HEK293 (cell line): ENCODE measurements around the gene LAMA5.
A peak's percentile ranks its signal among the peaks of the same experiment; 100 is the strongest.

Experiments used
- BCL11A ChIP-seq: fragments of 450-650 bp; formaldehyde crosslinking; IDR thresholded peaks from 2 replicates; pipeline ENCODE4 v1.5.1; 2016; ENCODE audit warnings: low read depth, missing biosample characterization, missing genetic modification characterization
- BCL11B ChIP-seq: fragments of 450-650 bp; formaldehyde crosslinking; IDR thresholded peaks from 2 replicates; pipeline ENCODE4 v1.5.1; 2016; ENCODE audit warnings: low read depth, missing biosample characterization, missing genetic modification characterization
- GLI2 ChIP-seq: fragments of 450-650 bp; formaldehyde crosslinking; IDR thresholded peaks from 2 replicates; pipeline ENCODE4; 2017; ENCODE audit warnings: missing biosample characterization, missing genetic modification characterization, low read depth, borderline replicate concordance
- GLIS1 ChIP-seq: fragments of 450-650 bp; formaldehyde crosslinking; IDR thresholded peaks from 2 replicates; pipeline ENCODE4 v1.5.1; 2016; ENCODE audit warnings: missing biosample characterization, missing genetic modification characterization
- SCRT1 ChIP-seq: fragments of 450-650 bp; formaldehyde crosslinking; IDR thresholded peaks from 2 replicates; pipeline ENCODE4 v1.5.1; 2016; ENCODE audit warnings: missing biosample characterization, missing genetic modification characterization, borderline replicate concordance
- SETDB1 ChIP-seq: IDR thresholded peaks from one replicate; pipeline ENCODE4 v1.6.1; 2017; ENCODE audit warnings: mild to moderate bottlenecking, low read length, moderate library complexity, mixed read lengths; ENCODE audit not compliant: insufficient read length
- TCF7L2 ChIP-seq: IDR thresholded peaks from 2 replicates; pipeline ENCODE4 v1.6.1; 2011; ENCODE audit warnings: low read depth, mild to moderate bottlenecking, inconsistent platforms, low read length, moderate library complexity, borderline replicate concordance
- ZBTB8A ChIP-seq: fragments of 450-650 bp; formaldehyde crosslinking; IDR thresholded peaks from 2 replicates; pipeline ENCODE4 v1.5.1; 2016; ENCODE audit warnings: missing biosample characterization, missing genetic modification characterization
- ZFP3 ChIP-seq: fragments of 450-650 bp; formaldehyde crosslinking; IDR thresholded peaks from 2 replicates; pipeline ENCODE4 v1.5.1; 2016; ENCODE audit warnings: low read depth, missing biosample characterization, missing genetic modification characterization
- ZFP69B ChIP-seq: fragments of 450-650 bp; formaldehyde crosslinking; IDR thresholded peaks from 2 replicates; pipeline ENCODE4 v1.5.1; 2016; ENCODE audit warnings: missing biosample characterization, missing genetic modification characterization
- ZNF112 ChIP-seq: fragments of 450-650 bp; formaldehyde crosslinking; IDR thresholded peaks from 2 replicates; pipeline ENCODE4 v1.5.0; 2017; ENCODE audit warnings: missing biosample characterization, missing genetic modification characterization
- ZNF114 ChIP-seq: fragments of 450-650 bp; formaldehyde crosslinking; IDR thresholded peaks from 2 replicates; pipeline ENCODE4 v1.5.0; 2017; ENCODE audit warnings: missing biosample characterization, missing genetic modification characterization
- ZNF157 ChIP-seq: fragments of 450-650 bp; formaldehyde crosslinking; IDR thresholded peaks from 2 replicates; pipeline ENCODE4 v1.5.1; 2016; ENCODE audit warnings: missing biosample characterization, missing genetic modification characterization
- ZNF202 ChIP-seq: fragments of 450-650 bp; formaldehyde crosslinking; IDR thresholded peaks from 2 replicates; pipeline ENCODE4 v1.5.1; 2016; ENCODE audit warnings: missing biosample characterization, missing genetic modification characterization, borderline replicate concordance
- ZNF292 ChIP-seq: fragments of 450-650 bp; formaldehyde crosslinking; IDR thresholded peaks from 2 replicates; pipeline ENCODE4 v1.5.1; 2016; ENCODE audit warnings: low read depth, missing biosample characterization, missing genetic modification characterization, borderline replicate concordance
- ZNF473 ChIP-seq: fragments of 450-650 bp; formaldehyde crosslinking; IDR thresholded peaks from 2 replicates; pipeline ENCODE4 v1.5.1; 2017; ENCODE audit warnings: missing biosample characterization, missing genetic modification characterization
- ZNF510 ChIP-seq: fragments of 450-650 bp; formaldehyde crosslinking; IDR thresholded peaks from 2 replicates; pipeline ENCODE4 v1.5.1; 2018; ENCODE audit warnings: mild to moderate bottlenecking, missing genetic modification characterization, missing biosample characterization; ENCODE audit not compliant: insufficient replicate concordance
- ZNF585B ChIP-seq: fragments of 450-650 bp; formaldehyde crosslinking; IDR thresholded peaks from 2 replicates; pipeline ENCODE4 v1.5.1; 2016; ENCODE audit warnings: missing biosample characterization, missing genetic modification characterization
- ZNF629 ChIP-seq: fragments of 450-650 bp; formaldehyde crosslinking; IDR thresholded peaks from 2 replicates; pipeline ENCODE4 v1.5.1; 2017; ENCODE audit warnings: missing biosample characterization, missing genetic modification characterization
- ZNF792 ChIP-seq: fragments of 450-650 bp; formaldehyde crosslinking; IDR thresholded peaks from 2 replicates; pipeline ENCODE4 v1.5.1; 2016; ENCODE audit warnings: missing biosample characterization, missing genetic modification characterization
- ZNF830 ChIP-seq: fragments of 450-650 bp; IDR thresholded peaks from 2 replicates; pipeline ENCODE4 v1.5.0; 2018; ENCODE audit warnings: missing biosample characterization, missing genetic modification characterization, low read depth, mild to moderate bottlenecking, moderate library complexity
- ZSCAN30 ChIP-seq: fragments of 450-650 bp; IDR thresholded peaks from 2 replicates; pipeline ENCODE4 v1.5.1; 2018; ENCODE audit warnings: missing biosample characterization, mild to moderate bottlenecking, missing genetic modification characterization, moderate library complexity
- TF ChIP-seq, protein P1 (sequence below): fragments of 450-650 bp; formaldehyde crosslinking; IDR thresholded peaks from 2 replicates; pipeline ENCODE4 v1.5.1; 2016; ENCODE audit warnings: missing biosample characterization, missing genetic modification characterization, low read depth
- TF ChIP-seq, protein P2 (sequence below): fragments of 450-650 bp; formaldehyde crosslinking; IDR thresholded peaks from 2 replicates; pipeline ENCODE4 v1.5.1; 2016; ENCODE audit warnings: missing biosample characterization, missing genetic modification characterization
- TF ChIP-seq, protein P3 (sequence below): fragments of 450-650 bp; formaldehyde crosslinking; IDR thresholded peaks from 2 replicates; pipeline ENCODE4 v1.5.1; 2016; ENCODE audit warnings: missing biosample characterization, missing genetic modification characterization, borderline replicate concordance
- TF ChIP-seq, protein P4 (sequence below): fragments of 450-650 bp; formaldehyde crosslinking; IDR thresholded peaks from 2 replicates; pipeline ENCODE4 v1.5.1; 2016; ENCODE audit warnings: missing biosample characterization, missing genetic modification characterization, low read depth
- TF ChIP-seq, protein P5 (sequence below): fragments of 450-650 bp; formaldehyde crosslinking; IDR thresholded peaks from 2 replicates; pipeline ENCODE4 v1.5.1; 2017; ENCODE audit warnings: missing biosample characterization, missing genetic modification characterization

LAMA5 gene

DNA sequence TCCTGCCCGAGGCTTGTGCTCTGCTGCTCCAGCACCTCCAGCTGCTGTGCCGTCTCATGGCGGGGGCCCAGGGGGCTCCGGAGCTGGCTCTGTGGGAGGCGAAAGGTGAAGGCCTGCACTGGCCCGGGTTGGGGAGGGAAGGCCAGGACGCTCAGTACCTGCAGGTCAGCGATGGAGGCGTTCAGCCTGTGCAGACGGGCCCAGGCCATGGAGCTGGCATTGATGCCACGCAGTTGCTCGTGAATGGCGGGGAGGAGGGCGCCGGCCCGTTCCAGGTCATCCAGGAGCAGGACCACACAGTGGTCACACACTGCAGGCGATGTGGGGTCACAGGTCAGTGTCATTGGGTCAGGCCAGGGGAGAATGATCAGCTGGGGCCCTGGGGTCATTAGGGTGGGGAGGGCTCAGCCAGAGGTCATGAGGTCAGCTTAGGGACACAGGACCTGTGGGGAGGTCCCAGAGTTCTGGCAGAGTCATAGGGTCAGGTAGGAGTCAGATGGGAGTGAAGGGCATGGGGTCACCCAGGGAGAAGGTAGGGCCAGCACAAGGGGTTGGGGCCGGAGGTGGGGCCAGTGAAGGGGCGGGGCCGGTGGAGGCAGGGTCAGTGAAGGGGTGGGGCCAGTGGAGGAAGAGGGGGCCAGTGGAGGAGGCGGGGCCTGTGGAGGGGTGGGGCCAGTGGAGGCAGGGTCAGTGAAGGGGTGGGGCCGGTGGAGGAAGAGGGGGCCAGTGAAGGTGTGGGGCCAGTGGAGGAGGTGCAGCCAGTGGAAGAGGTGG lies 46.3 kb downstream of the LAMA5 start (continued):
- TF ChIP-seq, protein P1, sequence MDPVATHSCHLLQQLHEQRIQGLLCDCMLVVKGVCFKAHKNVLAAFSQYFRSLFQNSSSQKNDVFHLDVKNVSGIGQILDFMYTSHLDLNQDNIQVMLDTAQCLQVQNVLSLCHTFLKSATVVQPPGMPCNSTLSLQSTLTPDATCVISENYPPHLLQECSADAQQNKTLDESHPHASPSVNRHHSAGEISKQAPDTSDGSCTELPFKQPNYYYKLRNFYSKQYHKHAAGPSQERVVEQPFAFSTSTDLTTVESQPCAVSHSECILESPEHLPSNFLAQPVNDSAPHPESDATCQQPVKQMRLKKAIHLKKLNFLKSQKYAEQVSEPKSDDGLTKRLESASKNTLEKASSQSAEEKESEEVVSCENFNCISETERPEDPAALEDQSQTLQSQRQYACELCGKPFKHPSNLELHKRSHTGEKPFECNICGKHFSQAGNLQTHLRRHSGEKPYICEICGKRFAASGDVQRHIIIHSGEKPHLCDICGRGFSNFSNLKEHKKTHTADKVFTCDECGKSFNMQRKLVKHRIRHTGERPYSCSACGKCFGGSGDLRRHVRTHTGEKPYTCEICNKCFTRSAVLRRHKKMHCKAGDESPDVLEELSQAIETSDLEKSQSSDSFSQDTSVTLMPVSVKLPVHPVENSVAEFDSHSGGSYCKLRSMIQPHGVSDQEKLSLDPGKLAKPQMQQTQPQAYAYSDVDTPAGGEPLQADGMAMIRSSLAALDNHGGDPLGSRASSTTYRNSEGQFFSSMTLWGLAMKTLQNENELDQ (tag by site-specific recombination): no peak
- TF ChIP-seq ZNF112 (tag by site-specific recombination) (no peak), ZNF157 (no peak), SCRT1 (tag by site-specific recombination) (no peak), GLI2 (tag by site-specific recombination) (no peak), SETDB1 (no peak), ZNF114 (tag by site-specific recombination) (no peak), ZNF585B (tag by site-specific recombination) (no peak), ZNF629 (tag by site-specific recombination) (no peak), BCL11B (tag by site-specific recombination) (peak; percentile 92), ZNF830 (no peak), ZNF510 (tag by site-specific recombination) (no peak), BCL11A (peak; percentile 98), GLIS1 (0 out of 2 replicates have a peak, but pooled peaks have one; percentile 37), ZNF792 (tag by site-specific recombination) (no peak), ZFP3 (tag by site-specific recombination) (no peak), ZSCAN30 (no peak), ZNF473 (tag by site-specific recombination) (no peak), ZNF202 (tag by site-specific recombination) (no peak), ZBTB8A (tag by site-specific recombination) (no peak), ZNF292 (tag by site-specific recombination) (no peak), ZFP69B (tag by site-specific recombination) (no peak), TCF7L2 (no peak)
- TF ChIP-seq, protein P2, sequence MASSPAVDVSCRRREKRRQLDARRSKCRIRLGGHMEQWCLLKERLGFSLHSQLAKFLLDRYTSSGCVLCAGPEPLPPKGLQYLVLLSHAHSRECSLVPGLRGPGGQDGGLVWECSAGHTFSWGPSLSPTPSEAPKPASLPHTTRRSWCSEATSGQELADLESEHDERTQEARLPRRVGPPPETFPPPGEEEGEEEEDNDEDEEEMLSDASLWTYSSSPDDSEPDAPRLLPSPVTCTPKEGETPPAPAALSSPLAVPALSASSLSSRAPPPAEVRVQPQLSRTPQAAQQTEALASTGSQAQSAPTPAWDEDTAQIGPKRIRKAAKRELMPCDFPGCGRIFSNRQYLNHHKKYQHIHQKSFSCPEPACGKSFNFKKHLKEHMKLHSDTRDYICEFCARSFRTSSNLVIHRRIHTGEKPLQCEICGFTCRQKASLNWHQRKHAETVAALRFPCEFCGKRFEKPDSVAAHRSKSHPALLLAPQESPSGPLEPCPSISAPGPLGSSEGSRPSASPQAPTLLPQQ (tag by site-specific recombination): no peak
- TF ChIP-seq, protein P3, sequence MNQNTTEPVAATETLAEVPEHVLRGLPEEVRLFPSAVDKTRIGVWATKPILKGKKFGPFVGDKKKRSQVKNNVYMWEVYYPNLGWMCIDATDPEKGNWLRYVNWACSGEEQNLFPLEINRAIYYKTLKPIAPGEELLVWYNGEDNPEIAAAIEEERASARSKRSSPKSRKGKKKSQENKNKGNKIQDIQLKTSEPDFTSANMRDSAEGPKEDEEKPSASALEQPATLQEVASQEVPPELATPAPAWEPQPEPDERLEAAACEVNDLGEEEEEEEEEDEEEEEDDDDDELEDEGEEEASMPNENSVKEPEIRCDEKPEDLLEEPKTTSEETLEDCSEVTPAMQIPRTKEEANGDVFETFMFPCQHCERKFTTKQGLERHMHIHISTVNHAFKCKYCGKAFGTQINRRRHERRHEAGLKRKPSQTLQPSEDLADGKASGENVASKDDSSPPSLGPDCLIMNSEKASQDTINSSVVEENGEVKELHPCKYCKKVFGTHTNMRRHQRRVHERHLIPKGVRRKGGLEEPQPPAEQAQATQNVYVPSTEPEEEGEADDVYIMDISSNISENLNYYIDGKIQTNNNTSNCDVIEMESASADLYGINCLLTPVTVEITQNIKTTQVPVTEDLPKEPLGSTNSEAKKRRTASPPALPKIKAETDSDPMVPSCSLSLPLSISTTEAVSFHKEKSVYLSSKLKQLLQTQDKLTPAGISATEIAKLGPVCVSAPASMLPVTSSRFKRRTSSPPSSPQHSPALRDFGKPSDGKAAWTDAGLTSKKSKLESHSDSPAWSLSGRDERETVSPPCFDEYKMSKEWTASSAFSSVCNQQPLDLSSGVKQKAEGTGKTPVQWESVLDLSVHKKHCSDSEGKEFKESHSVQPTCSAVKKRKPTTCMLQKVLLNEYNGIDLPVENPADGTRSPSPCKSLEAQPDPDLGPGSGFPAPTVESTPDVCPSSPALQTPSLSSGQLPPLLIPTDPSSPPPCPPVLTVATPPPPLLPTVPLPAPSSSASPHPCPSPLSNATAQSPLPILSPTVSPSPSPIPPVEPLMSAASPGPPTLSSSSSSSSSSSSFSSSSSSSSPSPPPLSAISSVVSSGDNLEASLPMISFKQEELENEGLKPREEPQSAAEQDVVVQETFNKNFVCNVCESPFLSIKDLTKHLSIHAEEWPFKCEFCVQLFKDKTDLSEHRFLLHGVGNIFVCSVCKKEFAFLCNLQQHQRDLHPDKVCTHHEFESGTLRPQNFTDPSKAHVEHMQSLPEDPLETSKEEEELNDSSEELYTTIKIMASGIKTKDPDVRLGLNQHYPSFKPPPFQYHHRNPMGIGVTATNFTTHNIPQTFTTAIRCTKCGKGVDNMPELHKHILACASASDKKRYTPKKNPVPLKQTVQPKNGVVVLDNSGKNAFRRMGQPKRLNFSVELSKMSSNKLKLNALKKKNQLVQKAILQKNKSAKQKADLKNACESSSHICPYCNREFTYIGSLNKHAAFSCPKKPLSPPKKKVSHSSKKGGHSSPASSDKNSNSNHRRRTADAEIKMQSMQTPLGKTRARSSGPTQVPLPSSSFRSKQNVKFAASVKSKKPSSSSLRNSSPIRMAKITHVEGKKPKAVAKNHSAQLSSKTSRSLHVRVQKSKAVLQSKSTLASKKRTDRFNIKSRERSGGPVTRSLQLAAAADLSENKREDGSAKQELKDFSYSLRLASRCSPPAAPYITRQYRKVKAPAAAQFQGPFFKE (tag by site-specific recombination): no peak
- TF ChIP-seq, protein P4, sequence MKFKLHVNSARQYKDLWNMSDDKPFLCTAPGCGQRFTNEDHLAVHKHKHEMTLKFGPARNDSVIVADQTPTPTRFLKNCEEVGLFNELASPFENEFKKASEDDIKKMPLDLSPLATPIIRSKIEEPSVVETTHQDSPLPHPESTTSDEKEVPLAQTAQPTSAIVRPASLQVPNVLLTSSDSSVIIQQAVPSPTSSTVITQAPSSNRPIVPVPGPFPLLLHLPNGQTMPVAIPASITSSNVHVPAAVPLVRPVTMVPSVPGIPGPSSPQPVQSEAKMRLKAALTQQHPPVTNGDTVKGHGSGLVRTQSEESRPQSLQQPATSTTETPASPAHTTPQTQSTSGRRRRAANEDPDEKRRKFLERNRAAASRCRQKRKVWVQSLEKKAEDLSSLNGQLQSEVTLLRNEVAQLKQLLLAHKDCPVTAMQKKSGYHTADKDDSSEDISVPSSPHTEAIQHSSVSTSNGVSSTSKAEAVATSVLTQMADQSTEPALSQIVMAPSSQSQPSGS (tag by site-specific recombination): no peak
- TF ChIP-seq, protein P5, sequence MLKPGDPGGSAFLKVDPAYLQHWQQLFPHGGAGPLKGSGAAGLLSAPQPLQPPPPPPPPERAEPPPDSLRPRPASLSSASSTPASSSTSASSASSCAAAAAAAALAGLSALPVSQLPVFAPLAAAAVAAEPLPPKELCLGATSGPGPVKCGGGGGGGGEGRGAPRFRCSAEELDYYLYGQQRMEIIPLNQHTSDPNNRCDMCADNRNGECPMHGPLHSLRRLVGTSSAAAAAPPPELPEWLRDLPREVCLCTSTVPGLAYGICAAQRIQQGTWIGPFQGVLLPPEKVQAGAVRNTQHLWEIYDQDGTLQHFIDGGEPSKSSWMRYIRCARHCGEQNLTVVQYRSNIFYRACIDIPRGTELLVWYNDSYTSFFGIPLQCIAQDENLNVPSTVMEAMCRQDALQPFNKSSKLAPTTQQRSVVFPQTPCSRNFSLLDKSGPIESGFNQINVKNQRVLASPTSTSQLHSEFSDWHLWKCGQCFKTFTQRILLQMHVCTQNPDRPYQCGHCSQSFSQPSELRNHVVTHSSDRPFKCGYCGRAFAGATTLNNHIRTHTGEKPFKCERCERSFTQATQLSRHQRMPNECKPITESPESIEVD (tag by site-specific recombination): no peak
